Adrenal gland (tissue), 12 donors: ENCODE measurements around the gene PIK3R4. TPM values are rescaled to one million over a fixed set of nuclear protein-coding genes. Genes with fewer than 3 reads are reported as not detected.

Source experiments
- DNase-seq, 7 donors: peaks; one replicate each; pipeline ENCODE4 v3.0.0-alpha.2; 2019 to 2020
- H3K27ac ChIP-seq, 5 donors: fragments of 200-600 bp; sonication (generic) in 4 of 5; 1 replicate in 3 of 5; 2 replicates in 2 of 5; pipeline versions ENCODE4 v1.5.1 to v1.8.0; 2016 to 2020; ENCODE audit warnings: mild to moderate bottlenecking in 1 of 5
- H3K27me3 ChIP-seq: fragments of 200-600 bp; 2 replicates; pipeline ENCODE4 v1.8.0; 2021
- H3K36me3 ChIP-seq, 2 donors: fragments of 200-600 bp; replicated peaks in 1 of 2; 1 replicate in 1 of 2; 2 replicates in 1 of 2; pipeline versions ENCODE4 v1.5.1 to v1.8.0; 2018 to 2022
- H3K4me1 ChIP-seq, 2 donors: fragments of 200-600 bp; replicated peaks in 1 of 2; 1 replicate in 1 of 2; 2 replicates in 1 of 2; pipeline versions ENCODE4 v1.5.1 to v1.8.0; 2018 to 2021
- H3K4me3 ChIP-seq, 4 donors: fragments of 200-600 bp; sonication (generic) in 3 of 4; one replicate each; pipeline ENCODE4 v1.5.1; 2016 to 2018
- H3K9me3 ChIP-seq, 3 donors: fragments of 200-600 bp; sonication (generic) in 1 of 3; replicated peaks in 1 of 3; 1 replicate in 2 of 3; 2 replicates in 1 of 3; pipeline versions ENCODE4 v1.5.1 to v1.8.0; 2016 to 2021
- POLR2A ChIP-seq, 2 donors: fragments of 450-650 bp; IDR thresholded peaks; one replicate each; pipeline ENCODE4 v1.6.1; 2017; ENCODE audit warnings: antibody characterized with exemption in 2 of 2, mild to moderate bottlenecking in 2 of 2, moderate library complexity in 1 of 2
- WGBS, 4 donors: extraction: QIAGEN DNeasy Blood & Tissue Kit in 2 of 4; methylation state at CpG; one replicate each; pipeline versions ENCODE4 v1.1.5 to v1.1.7; 2013 to 2017; 5-methylcytosine and 5-hydroxymethylcytosine counted together
- intact Hi-C, 2 donors: fragments of 100-400 bp; cut with DNase I; formaldehyde crosslinking; loops; one replicate each; pipeline versions ENCODE4 v1.14.1 to v1.15.0; 2022 to 2023
- polyA plus RNA-seq, 3 donors: library from polyadenylated mRNA; stranded (reverse); fragments of 200-250 nt in 2 of 3; fragments of 350-450 nt in 1 of 3; fragmentation: Illumina TruSeq in 1 of 3; extraction: RNeasy Lipid Tissue Mini Kit (QIAGEN cat#74804) in 1 of 3; gene quantifications; one replicate each; pipeline ENCODE4 v1.2.3, GENCODE V29; 2013 to 2014
- total RNA-seq, 9 donors: library from RNA; depleted of rRNA in 4 of 9; stranded (reverse); fragments of >200 nt in 4 of 9; fragments of 120-200 nt in 1 of 9; fragmentation: NEBNext Ultra II Directional in 1 of 9; extraction: Animal tissue kit (Norgen Biotek cat#: 25700) in 1 of 9; gene quantifications; one replicate each; pipeline versions ENCODE4 v1.1.0 to v1.2.4, GENCODE V29; 2013 to 2023
- TF ChIP-seq, protein P1 (sequence below), 6 experiments: fragments of 450-650 bp in 4 of 6; fragments of 200-600 bp in 2 of 6; sonication (generic) in 1 of 6; IDR thresholded peaks; 1 replicate in 5 of 6; 2 replicates in 1 of 6; pipeline versions ENCODE4 v1.5.1 to v1.8.0; 2016 to 2021; ENCODE audit warnings: antibody characterized with exemption in 6 of 6, mild to moderate bottlenecking in 2 of 6, moderate library complexity in 1 of 6
- donor health status: healthy with polysubstance abuse.
- donor health status: Bipolar disorder and iron deficiency.
- donor health status: DM: yes; HTN: yes; CAD: no.
- donor health status: DM: no; HTN: no; CAD: no.
- donor health status: DM: no; HTN: no; CAD: no.
- donor health status: DM: yes; HTN: yes; CAD: no.

The PIK3R4 gene
- total and polyA plus RNA-seq, 12 donors, result 25.2 to 66.4 (median 29.6) TPM

DNA sequence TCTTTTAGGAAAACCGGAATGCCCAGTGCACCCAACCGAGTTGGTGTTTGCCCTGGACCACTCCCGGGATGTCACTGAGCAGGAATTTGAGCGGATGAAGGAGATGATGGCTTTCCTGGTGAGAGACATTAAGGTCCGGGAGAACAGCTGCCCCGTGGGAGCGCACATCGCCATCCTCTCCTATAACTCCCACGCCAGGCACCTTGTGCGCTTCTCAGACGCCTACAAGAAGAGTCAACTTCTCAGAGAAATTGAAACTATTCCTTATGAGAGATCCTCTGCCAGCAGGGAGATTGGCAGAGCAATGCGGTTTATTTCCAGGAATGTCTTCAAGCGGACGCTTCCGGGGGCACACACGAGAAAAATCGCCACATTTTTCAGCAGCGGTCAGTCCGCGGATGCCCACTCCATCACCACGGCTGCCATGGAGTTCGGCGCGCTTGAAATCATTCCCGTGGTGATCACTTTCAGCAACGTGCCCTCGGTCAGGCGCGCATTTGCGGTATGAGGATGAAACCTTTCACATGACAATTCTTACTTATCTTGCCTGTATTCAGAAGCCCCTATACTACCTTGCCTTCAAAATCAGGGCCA lies 97.5 kb downstream of the PIK3R4 start:
- H3K27me3 ChIP-seq, result no peaks in the 10 kb centered on the region
- 87 to 93% (median 88%) methylated on average over 30 of the region's 30 CpGs for WGBS, 4 donors
- no peak overlapping the region for H3K27ac ChIP-seq
- H3K36me3 ChIP-seq, result no peaks in the 10 kb centered on the region
- no peak for DNase-seq
- no peak for TF ChIP-seq POLR2A (IDR thresholded peaks at IDR 0.05)
- TF ChIP-seq, protein P1, sequence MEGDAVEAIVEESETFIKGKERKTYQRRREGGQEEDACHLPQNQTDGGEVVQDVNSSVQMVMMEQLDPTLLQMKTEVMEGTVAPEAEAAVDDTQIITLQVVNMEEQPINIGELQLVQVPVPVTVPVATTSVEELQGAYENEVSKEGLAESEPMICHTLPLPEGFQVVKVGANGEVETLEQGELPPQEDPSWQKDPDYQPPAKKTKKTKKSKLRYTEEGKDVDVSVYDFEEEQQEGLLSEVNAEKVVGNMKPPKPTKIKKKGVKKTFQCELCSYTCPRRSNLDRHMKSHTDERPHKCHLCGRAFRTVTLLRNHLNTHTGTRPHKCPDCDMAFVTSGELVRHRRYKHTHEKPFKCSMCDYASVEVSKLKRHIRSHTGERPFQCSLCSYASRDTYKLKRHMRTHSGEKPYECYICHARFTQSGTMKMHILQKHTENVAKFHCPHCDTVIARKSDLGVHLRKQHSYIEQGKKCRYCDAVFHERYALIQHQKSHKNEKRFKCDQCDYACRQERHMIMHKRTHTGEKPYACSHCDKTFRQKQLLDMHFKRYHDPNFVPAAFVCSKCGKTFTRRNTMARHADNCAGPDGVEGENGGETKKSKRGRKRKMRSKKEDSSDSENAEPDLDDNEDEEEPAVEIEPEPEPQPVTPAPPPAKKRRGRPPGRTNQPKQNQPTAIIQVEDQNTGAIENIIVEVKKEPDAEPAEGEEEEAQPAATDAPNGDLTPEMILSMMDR (IDR thresholded peaks at IDR 0.05), result no peak
- H3K4me1 ChIP-seq, result peaks cover 0 to 5% of the 10 kb centered on the region in 2 donors
- H3K4me3 ChIP-seq, result no peak overlapping the region
- H3K9me3 ChIP-seq, result no peaks in the 10 kb centered on the region
- intact Hi-C loops, result no loop called here

GRCh38 chr3:130648293-130648692 lies 98.3 kb downstream of the PIK3R4 start:
- no peak overlapping the region for H3K4me3 ChIP-seq
- intact Hi-C loops, result no loop called here
- H3K27ac ChIP-seq, result no peak overlapping the region
- H3K9me3 ChIP-seq, result no peaks in the 10 kb centered on the region
- no peaks in the 10 kb centered on the region for H3K36me3 ChIP-seq
- no peak for DNase-seq
- WGBS, 4 donors, result 83 to 89% (median 87%) methylated on average over 2 of the region's 2 CpGs
- no peaks in the 10 kb centered on the region for H3K27me3 ChIP-seq
- TF ChIP-seq, protein P1 (IDR thresholded peaks at IDR 0.05), result no peak
- TF ChIP-seq POLR2A (IDR thresholded peaks at IDR 0.05), result no peak
- H3K4me1 ChIP-seq, result peaks cover 0 to 5% of the 10 kb centered on the region in 2 donors

GRCh38 chr3:130645261-130645660 lies 101.4 kb downstream of the PIK3R4 start:
- WGBS, 4 donors, result 20 to 48% (median 43%) methylated on average over 1 of the region's 1 CpG
- Histone ChIP-seq H3K4me1 (peaks cover 0 to 5% of the 10 kb centered on the region in 2 donors), H3K27ac (no peak overlapping the region), H3K27me3 (no peaks in the 10 kb centered on the region), H3K9me3 (no peaks in the 10 kb centered on the region), H3K4me3 (no peak overlapping the region), H3K36me3 (no peaks in the 10 kb centered on the region)
- DNase-seq, result no peak
- TF ChIP-seq, protein P1 (IDR thresholded peaks at IDR 0.05), result no peak
- no peak for TF ChIP-seq POLR2A (IDR thresholded peaks at IDR 0.05)
- intact Hi-C loops, result no loop called here

DNA sequence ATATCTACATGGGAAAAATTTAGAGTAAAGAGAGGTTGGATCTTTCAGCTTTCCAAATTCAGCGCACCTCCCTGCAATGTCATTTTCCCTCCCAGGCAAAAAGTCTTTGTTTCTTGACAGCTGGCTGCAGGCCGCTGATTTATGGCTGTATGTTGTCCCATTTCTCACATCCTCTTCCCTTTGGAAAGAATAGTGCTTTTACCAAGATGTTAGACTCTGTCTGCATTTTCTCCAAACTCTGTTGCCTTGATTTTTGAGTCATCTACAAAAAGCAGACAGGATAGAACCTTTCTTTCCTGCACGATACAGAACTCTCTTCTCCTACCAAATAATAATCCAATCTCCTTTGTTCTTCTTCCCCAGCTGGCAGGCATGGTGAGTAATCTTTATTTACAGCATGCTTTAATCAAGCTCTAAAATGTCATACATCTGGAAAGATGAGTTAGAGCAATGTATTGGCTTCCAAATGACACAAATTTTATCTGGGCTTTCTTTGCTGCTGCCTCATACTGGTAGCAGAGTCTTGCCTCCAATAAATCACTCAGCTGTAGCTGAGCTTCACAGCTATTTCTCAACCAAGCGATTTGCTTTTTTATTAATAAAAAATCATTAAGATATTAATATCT lies 101.9 kb downstream of the PIK3R4 start:
- no peak for TF ChIP-seq POLR2A (IDR thresholded peaks at IDR 0.05)
- TF ChIP-seq, protein P1 (IDR thresholded peaks at IDR 0.05), result no peak
- no peak for DNase-seq

More for the DNA sequence above, 101.9 kb downstream of the PIK3R4 start:
- H3K27me3 ChIP-seq, result no peaks in the 10 kb centered on the region
- WGBS, 4 donors, result 57 to 62% (median 59%) methylated on average over 4 of the region's 4 CpGs
- no peak overlapping the region for H3K27ac ChIP-seq
- no peaks in the 10 kb centered on the region for H3K9me3 ChIP-seq
- intact Hi-C loops, result no loop called here
- H3K36me3 ChIP-seq, result no peaks in the 10 kb centered on the region
- H3K4me3 ChIP-seq, result no peak overlapping the region
- H3K4me1 ChIP-seq, result peaks cover 0 to 5% of the 10 kb centered on the region in 2 donors
